GM12801 (cell line): Measurements from ENCODE around the gene RBM26.

Experiments
- CTCF ChIP-seq: IDR thresholded peaks from one replicate; pipeline ENCODE4 v1.5.1; 2011; ENCODE audit warnings: control low read depth; ENCODE audit not compliant: insufficient read length; ENCODE audit errors: extremely low read depth

RBM26 gene

GRCh38 chr13:79419365-79419764 lies 13.3 kb upstream of the RBM26 start:
- TF ChIP-seq CTCF, result no peak

GRCh38 chr13:79417741-79418140 lies 11.7 kb upstream of the RBM26 start:
- TF ChIP-seq CTCF, result no peak

DNA sequence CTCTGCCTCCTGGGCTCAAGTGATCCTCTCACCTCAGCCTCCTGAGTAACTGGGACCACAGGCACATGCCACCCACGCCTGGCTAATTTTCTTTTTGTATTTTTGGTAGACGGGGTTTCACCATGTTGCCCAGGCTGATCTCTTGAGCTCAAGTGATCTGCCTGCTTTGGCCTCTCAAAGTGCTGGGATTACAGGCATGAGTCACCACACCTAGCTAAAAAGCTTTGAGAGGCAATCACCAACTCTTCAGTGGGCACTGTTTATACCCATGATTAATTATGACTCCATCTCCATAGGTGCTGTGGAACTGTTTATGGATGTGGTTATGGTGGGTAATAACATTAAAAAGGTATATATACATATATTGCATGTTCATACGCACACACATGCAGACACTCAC lies 7.5 kb upstream of the RBM26 start:
- no peak for TF ChIP-seq CTCF

- no peak for TF ChIP-seq CTCF
These were observed 3.8 kb upstream of the RBM26 start for GRCh38 chr13:79409828-79410227.

DNA sequence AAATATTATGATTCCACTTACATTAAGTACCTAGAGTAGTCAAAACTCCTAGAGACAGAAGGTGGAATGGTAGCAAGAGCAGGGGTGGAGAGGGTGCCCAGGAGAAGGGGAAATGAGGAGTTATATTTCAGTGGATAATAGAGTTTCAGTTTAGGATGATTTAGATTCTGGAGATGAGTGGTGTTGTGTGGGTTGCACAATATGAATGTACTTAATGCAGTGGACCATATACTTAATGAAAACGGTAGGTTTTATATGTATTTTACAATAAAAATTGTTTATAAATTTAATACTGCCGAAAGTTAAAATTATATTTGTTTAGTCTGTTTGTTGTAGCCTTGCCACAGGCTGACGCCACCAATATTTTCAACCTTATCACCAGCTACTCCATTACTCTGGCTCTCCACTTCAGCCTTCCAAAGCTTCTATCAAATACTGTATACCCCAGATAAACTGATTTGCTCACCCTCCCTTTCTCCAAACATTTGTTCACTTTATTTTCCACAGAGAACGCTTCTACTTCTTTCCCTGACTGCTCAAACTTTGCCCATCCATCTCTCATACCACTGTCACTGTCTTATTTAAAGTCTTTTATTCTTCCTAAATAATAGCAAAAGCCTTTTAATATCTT lies 1.4 kb upstream of the RBM26 start:
- TF ChIP-seq CTCF, result no peak

DNA sequence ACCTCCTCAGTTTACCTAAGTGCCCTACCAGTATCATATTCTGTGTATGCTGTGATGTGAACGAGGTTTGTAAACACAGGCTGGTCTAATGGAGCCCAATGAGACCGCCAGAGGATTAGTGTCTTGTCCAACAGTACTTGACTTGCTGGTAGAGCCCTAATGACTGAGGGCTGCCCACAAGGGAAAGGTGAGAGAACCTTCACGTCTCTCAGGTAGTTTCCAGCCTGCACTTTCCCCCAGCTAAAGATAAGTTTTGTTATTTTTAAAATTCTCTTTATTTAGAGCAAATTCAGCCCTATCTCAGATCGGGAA lies 498 bp upstream of the RBM26 start:
- no peak for TF ChIP-seq CTCF

DNA sequence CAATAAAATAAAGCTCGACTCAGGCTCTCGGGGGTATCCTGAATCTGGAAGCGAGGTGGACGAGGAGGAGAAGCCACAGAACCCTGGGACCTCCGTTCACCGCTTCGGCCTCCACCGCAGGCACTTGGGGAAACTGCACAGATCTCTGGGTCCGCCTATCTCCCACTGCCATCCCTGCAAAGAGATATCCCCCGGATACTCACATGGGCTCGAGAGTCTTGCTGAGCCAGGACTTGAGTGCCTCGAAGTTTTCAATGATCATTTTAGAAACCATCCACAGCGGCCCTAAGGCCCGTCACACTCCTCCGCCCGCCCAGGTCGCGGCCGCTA lies 589 bp downstream of the RBM26 start:
- no peak for TF ChIP-seq CTCF

DNA sequence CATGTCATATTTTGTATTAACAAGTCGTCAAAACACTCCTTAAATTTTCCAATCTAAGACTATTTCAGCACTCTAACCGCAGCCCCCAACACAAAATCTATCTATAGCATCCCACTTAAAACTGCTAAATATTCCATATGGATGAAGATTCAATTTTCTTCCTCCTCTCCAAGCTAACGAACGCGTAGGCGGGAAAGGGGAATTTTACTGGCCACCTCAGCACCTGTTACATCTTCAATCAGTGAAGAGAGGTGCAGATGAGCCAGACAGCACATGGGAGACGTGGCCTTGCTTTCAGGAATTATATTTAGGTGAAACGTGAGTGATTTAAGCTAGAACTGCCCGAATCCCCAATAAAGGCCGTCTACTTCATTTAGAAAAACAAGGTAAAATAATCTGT lies 1.1 kb downstream of the RBM26 start:
- no peak for TF ChIP-seq CTCF
